Osteoblast (primary cell): ENCODE results near the gene CCBE1. TPM values are rescaled to one million over a fixed set of nuclear protein-coding genes. Genes with fewer than 3 reads are reported as not detected.

ENCODE experiments used
- DNase-seq: peaks from one replicate; pipeline ENCODE4 v3.0.0; 2011; ENCODE audit warnings: low spot score, mixed read lengths; ENCODE audit not compliant: insufficient read length; ENCODE audit errors: missing footprints
- H2AFZ ChIP-seq: 2 replicates; pipeline ENCODE4 v1.6.0; 2011; ENCODE audit warnings: mild to moderate bottlenecking, low read length
- H3K27ac ChIP-seq: 2 replicates; pipeline ENCODE4 v1.5.1; 2011; ENCODE audit warnings: mild to moderate bottlenecking, low read depth, low read length, moderate library complexity
- H3K27me3 ChIP-seq: 2 replicates; pipeline ENCODE4 v1.6.0; 2012; ENCODE audit warnings: mild to moderate bottlenecking, control low read depth, inconsistent platforms, low read length, moderate library complexity; ENCODE audit not compliant: insufficient read depth
- H3K36me3 ChIP-seq: 2 replicates; pipeline ENCODE4 v1.5.1; 2011; ENCODE audit warnings: mild to moderate bottlenecking, low read length, control low read depth, moderate library complexity; ENCODE audit not compliant: insufficient read depth
- H3K4me1 ChIP-seq: 2 replicates; pipeline ENCODE4 v1.5.1; 2011; ENCODE audit warnings: mild to moderate bottlenecking, low read length, control low read depth, moderate library complexity; ENCODE audit not compliant: insufficient read depth
- H3K4me2 ChIP-seq: 2 replicates; pipeline ENCODE4 v1.6.0; 2011; ENCODE audit warnings: mild to moderate bottlenecking, low read length; ENCODE audit not compliant: insufficient read depth
- H3K4me3 ChIP-seq: fragments of 200-600 bp; sonication (generic); 3 replicates; pipeline ENCODE4 v1.5.1; 2012; ENCODE audit warnings: mild to moderate bottlenecking, low read length, inconsistent platforms; ENCODE audit not compliant: insufficient read depth
- H3K79me2 ChIP-seq: 2 replicates; pipeline ENCODE4 v1.6.0; 2012; ENCODE audit warnings: mild to moderate bottlenecking, low read length, control low read depth, inconsistent platforms; ENCODE audit not compliant: insufficient read depth
- H3K9me3 ChIP-seq: 2 replicates; pipeline ENCODE4 v1.5.1; 2011; ENCODE audit warnings: low read depth, low read length, control low read depth
- H4K20me1 ChIP-seq: 2 replicates; pipeline ENCODE4 v1.6.0; 2012; ENCODE audit warnings: mild to moderate bottlenecking, low read length, control low read depth; ENCODE audit not compliant: insufficient read depth
- CTCF ChIP-seq: IDR thresholded peaks from 2 replicates; pipeline ENCODE4 v1.5.1; 2011; ENCODE audit warnings: mild to moderate bottlenecking, low read depth, low read length, moderate library complexity; ENCODE audit errors: extremely low read depth
- total RNA-seq: library from RNA; depleted of rRNA; stranded (reverse); fragments of >200 nt; gene quantifications from 2 replicates; pipeline ENCODE4 v1.2.3, GENCODE V29; 2012

CCBE1 gene
- total RNA-seq, 1 donor: 51.4 TPM

GRCh38 chr18:59607078-59607379 is 90.2 kb downstream of the CCBE1 start:
- Histone ChIP-seq H3K9me3 (no peaks in the 10 kb centered on the region), H3K79me2 (peaks cover 87% of the 10 kb centered on the region), H3K27me3 (no peaks in the 10 kb centered on the region), H3K36me3 (peaks cover 5% of the 10 kb centered on the region), H2AFZ (no peak overlapping the region), H4K20me1 (peaks cover 47% of the 10 kb centered on the region), H3K4me1 (peaks cover 34% of the 10 kb centered on the region), H3K4me2 (peak overlapping the region; percentile 57), H3K27ac (peak overlapping the region; percentile 64), H3K4me3 (no peak overlapping the region)
- no peak for TF ChIP-seq CTCF
- no peak for DNase-seq

- H3K27me3 ChIP-seq: no peaks in the 10 kb centered on the region
- H3K79me2 ChIP-seq: peaks cover 87% of the 10 kb centered on the region
- H4K20me1 ChIP-seq: peaks cover 47% of the 10 kb centered on the region
- H3K36me3 ChIP-seq: peaks cover 5% of the 10 kb centered on the region
- H3K4me2 ChIP-seq: peak overlapping the region; percentile 57
- no peak overlapping the region for H2AFZ ChIP-seq
- DNase-seq: peak; percentile 31
- H3K9me3 ChIP-seq: no peaks in the 10 kb centered on the region
- peaks cover 31% of the 10 kb centered on the region for H3K4me1 ChIP-seq
- no peak for TF ChIP-seq CTCF
- no peak overlapping the region for H3K4me3 ChIP-seq
- peak overlapping the region; percentile 64 for H3K27ac ChIP-seq
Measured at GRCh38 chr18:59606193-59607077, 90.8 kb downstream of the CCBE1 start.

- no peak for DNase-seq
- peak overlapping the region; percentile 57 for H3K4me2 ChIP-seq
- no peak overlapping the region for H2AFZ ChIP-seq
- H3K4me1 ChIP-seq: peaks cover 31% of the 10 kb centered on the region
- no peak for TF ChIP-seq CTCF
- H3K36me3 ChIP-seq: peaks cover 5% of the 10 kb centered on the region
- H3K27ac ChIP-seq: peak overlapping the region; percentile 64
- peaks cover 85% of the 10 kb centered on the region for H3K79me2 ChIP-seq
- H3K4me3 ChIP-seq: no peak overlapping the region
- no peaks in the 10 kb centered on the region for H3K9me3 ChIP-seq
- peaks cover 41% of the 10 kb centered on the region for H4K20me1 ChIP-seq
- H3K27me3 ChIP-seq: no peaks in the 10 kb centered on the region
Measured at GRCh38 chr18:59605633-59606192, 91.5 kb downstream of the CCBE1 start.

GRCh38 chr18:59604877-59605276 is 92.3 kb downstream of the CCBE1 start:
- no peak for TF ChIP-seq CTCF
- peaks cover 43% of the 10 kb centered on the region for H4K20me1 ChIP-seq
- peaks cover 5% of the 10 kb centered on the region for H3K36me3 ChIP-seq
- no peak overlapping the region for H2AFZ ChIP-seq
- H3K27me3 ChIP-seq: no peaks in the 10 kb centered on the region
- peaks cover 85% of the 10 kb centered on the region for H3K79me2 ChIP-seq
- no peak overlapping the region for H3K4me3 ChIP-seq
- no peaks in the 10 kb centered on the region for H3K9me3 ChIP-seq
- no peak overlapping the region for H3K4me2 ChIP-seq
- DNase-seq: no peak
- peak overlapping the region; percentile 64 for H3K27ac ChIP-seq
- peaks cover 31% of the 10 kb centered on the region for H3K4me1 ChIP-seq
